ENCODE data around the gene RNF225.

The RNF225 gene

DNA sequence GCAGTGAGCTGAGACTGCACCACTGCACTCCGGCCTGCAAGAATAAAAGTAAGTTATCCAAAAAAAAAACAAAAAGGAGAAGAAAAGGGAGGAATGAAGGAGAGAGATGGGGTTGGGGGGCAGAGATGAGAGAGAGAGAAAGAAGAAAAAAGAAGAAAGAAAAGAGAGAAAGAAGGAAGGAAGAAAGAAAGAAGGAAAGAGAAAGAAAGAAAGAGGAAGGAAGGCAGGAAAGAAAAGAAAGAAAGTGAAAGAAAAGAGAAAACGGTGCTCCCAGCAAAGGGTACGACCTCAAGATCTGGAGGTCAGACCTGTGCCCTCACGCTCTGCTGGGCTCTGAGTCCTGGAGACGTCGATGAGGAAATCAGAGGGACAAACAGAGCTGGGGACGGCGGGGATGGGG, 45.9 kb upstream of the RNF225 start:
- WGBS, 2 donors (ENCODE audit: extremely low coverage in 2 of 2, insufficient read length in 2 of 2, insufficient replicate concordance in 1 of 2): no CpG with 5 or more reads among the region's 8 CpGs
- H4K8ac ChIP-seq (ENCODE audit: low read depth, low read length): no peak overlapping the region
- no peak overlapping the region for H2AFZ ChIP-seq (ENCODE audit: low read length)

GRCh38 chr19:58350001-58350861, 45.2 kb upstream of the RNF225 start:
- H3K36me3 ChIP-seq (replicated peaks in 1 of 2; ENCODE audit: control insufficient read depth in 2 of 2, insufficient read depth in 2 of 2, low read length in 2 of 2): peaks cover 2 to 15% of the 10 kb centered on the region in 2 donors
- no peak overlapping the region for H3K23ac ChIP-seq (ENCODE audit: low read depth, low read length, poor library complexity)
- H3K9ac ChIP-seq (ENCODE audit: low read depth, low read length, poor library complexity): no peak overlapping the region
- peaks cover 4 to 12% (median 10%) of the 10 kb centered on the region in 3 experiments for H3K27me3 ChIP-seq (ENCODE audit: control insufficient read depth in 3 of 3, insufficient read depth in 3 of 3, low read depth in 1 of 3, low read length in 3 of 3)
- H4K91ac ChIP-seq (ENCODE audit: low read depth, low read length, poor library complexity): no peak overlapping the region
- peaks cover 3% of the 10 kb centered on the region for H3K79me1 ChIP-seq (ENCODE audit: low read depth, low read length)
- H2BK15ac ChIP-seq (ENCODE audit: low read length): no peak overlapping the region
- H2AFZ ChIP-seq (ENCODE audit: low read length): no peak overlapping the region
- H3K4me2 ChIP-seq (ENCODE audit: insufficient read depth, low read length, poor library complexity, severe bottlenecking): no peak overlapping the region
- no peak overlapping the region for H2BK12ac ChIP-seq (ENCODE audit: low read length)
- WGBS, 2 donors (ENCODE audit: extremely low coverage in 2 of 2, insufficient read length in 2 of 2, insufficient replicate concordance in 1 of 2): no CpG with 5 or more reads among the region's 84 CpGs
- no peak overlapping the region for H3K4ac ChIP-seq (ENCODE audit: low read length)
- no peaks in the 10 kb centered on the region for H3K9me3 ChIP-seq (replicated peaks in 1 of 2; ENCODE audit: control insufficient read depth in 2 of 2, insufficient read depth in 1 of 2, low read depth in 1 of 2, low read length in 2 of 2)
- no peak overlapping the region for H3K27ac ChIP-seq (replicated peaks; ENCODE audit: low read length)
- no peak overlapping the region for H4K8ac ChIP-seq (ENCODE audit: low read depth, low read length)
- H3K4me1 ChIP-seq (ENCODE audit: control insufficient read depth in 2 of 2, insufficient read depth in 1 of 2, low read depth in 1 of 2, low read length in 2 of 2): peaks cover 0 to 3% of the 10 kb centered on the region in 2 donors
- no peak overlapping the region for H3K18ac ChIP-seq (ENCODE audit: low read length)
- DNase-seq (ENCODE audit: low spot score): no peak
- H2AK5ac ChIP-seq (ENCODE audit: low read depth, low read length): no peak overlapping the region
- H3K14ac ChIP-seq (ENCODE audit: low read length): no peak overlapping the region
- no peak overlapping the region for H3K4me3 ChIP-seq (ENCODE audit: low read length in 2 of 2)
- H2BK5ac ChIP-seq (ENCODE audit: low read length): no peak overlapping the region
- H2BK120ac ChIP-seq (ENCODE audit: low read depth, low read length): no peak overlapping the region

More for the DNA sequence above, 45.9 kb upstream of the RNF225 start:
- H3K4me1 ChIP-seq (ENCODE audit: control insufficient read depth in 2 of 2, insufficient read depth in 1 of 2, low read depth in 1 of 2, low read length in 2 of 2): peaks cover 0 to 3% of the 10 kb centered on the region in 2 donors
- no peak overlapping the region for H3K23ac ChIP-seq (ENCODE audit: low read depth, low read length, poor library complexity)
- H4K91ac ChIP-seq (ENCODE audit: low read depth, low read length, poor library complexity): no peak overlapping the region
- H2BK5ac ChIP-seq (ENCODE audit: low read length): no peak overlapping the region
- H2BK15ac ChIP-seq (ENCODE audit: low read length): no peak overlapping the region
- no peak overlapping the region for H2BK12ac ChIP-seq (ENCODE audit: low read length)
- no peak overlapping the region for H3K4me2 ChIP-seq (ENCODE audit: insufficient read depth, low read length, poor library complexity, severe bottlenecking)
- H2BK120ac ChIP-seq (ENCODE audit: low read depth, low read length): no peak overlapping the region
- H3K4me3 ChIP-seq (ENCODE audit: low read length in 2 of 2): no peak overlapping the region
- H3K27me3 ChIP-seq (ENCODE audit: control insufficient read depth in 3 of 3, insufficient read depth in 3 of 3, low read depth in 1 of 3, low read length in 3 of 3): peaks cover 4 to 12% (median 10%) of the 10 kb centered on the region in 3 experiments
- H3K79me1 ChIP-seq (ENCODE audit: low read depth, low read length): peaks cover 3% of the 10 kb centered on the region
- H3K4ac ChIP-seq (ENCODE audit: low read length): no peak overlapping the region
- H3K27ac ChIP-seq (replicated peaks; ENCODE audit: low read length): no peak overlapping the region
- H3K36me3 ChIP-seq (replicated peaks in 1 of 2; ENCODE audit: control insufficient read depth in 2 of 2, insufficient read depth in 2 of 2, low read length in 2 of 2): peaks cover 2 to 10% of the 10 kb centered on the region in 2 donors
- no peak overlapping the region for H3K14ac ChIP-seq (ENCODE audit: low read length)
- no peak overlapping the region for H2AK5ac ChIP-seq (ENCODE audit: low read depth, low read length)
- H3K9ac ChIP-seq (ENCODE audit: low read depth, low read length, poor library complexity): no peak overlapping the region
- no peak overlapping the region for H3K18ac ChIP-seq (ENCODE audit: low read length)
- H3K9me3 ChIP-seq (replicated peaks in 1 of 2; ENCODE audit: control insufficient read depth in 2 of 2, insufficient read depth in 1 of 2, low read depth in 1 of 2, low read length in 2 of 2): no peaks in the 10 kb centered on the region
- no peak for DNase-seq (ENCODE audit: low spot score)

- Histone ChIP-seq H3K23ac (ENCODE audit: low read depth, low read length, poor library complexity) (no peak overlapping the region), H3K9ac (ENCODE audit: low read depth, low read length, poor library complexity) (no peak overlapping the region), H2AK5ac (ENCODE audit: low read depth, low read length) (peak overlapping the region; percentile 56), H3K14ac (ENCODE audit: low read length) (no peak overlapping the region), H3K9me3 (replicated peaks in 1 of 2; ENCODE audit: control insufficient read depth in 2 of 2, insufficient read depth in 1 of 2, low read depth in 1 of 2, low read length in 2 of 2) (no peaks in the 10 kb centered on the region), H2BK15ac (ENCODE audit: low read length) (no peak overlapping the region), H3K79me1 (ENCODE audit: low read depth, low read length) (peaks cover 3% of the 10 kb centered on the region), H3K4ac (ENCODE audit: low read length) (no peak overlapping the region), H3K4me1 (ENCODE audit: control insufficient read depth in 2 of 2, insufficient read depth in 1 of 2, low read depth in 1 of 2, low read length in 2 of 2) (peaks cover 0 to 3% of the 10 kb centered on the region in 2 donors), H3K18ac (ENCODE audit: low read length) (no peak overlapping the region), H2AFZ (ENCODE audit: low read length) (no peak overlapping the region), H3K27ac (replicated peaks; ENCODE audit: low read length) (no peak overlapping the region), H3K36me3 (replicated peaks in 1 of 2; ENCODE audit: control insufficient read depth in 2 of 2, insufficient read depth in 2 of 2, low read length in 2 of 2) (peaks cover 4 to 22% of the 10 kb centered on the region in 2 donors), H4K8ac (ENCODE audit: low read depth, low read length) (no peak overlapping the region), H2BK120ac (ENCODE audit: low read depth, low read length) (no peak overlapping the region), H2BK5ac (ENCODE audit: low read length) (no peak overlapping the region), H3K4me3 (ENCODE audit: low read length in 2 of 2) (no peak overlapping the region), H3K27me3 (ENCODE audit: control insufficient read depth in 3 of 3, insufficient read depth in 3 of 3, low read depth in 1 of 3, low read length in 3 of 3) (peaks cover 4 to 10% (median 9%) of the 10 kb centered on the region in 3 experiments), H3K4me2 (ENCODE audit: insufficient read depth, low read length, poor library complexity, severe bottlenecking) (no peak overlapping the region), H2BK12ac (ENCODE audit: low read length) (no peak overlapping the region), H4K91ac (ENCODE audit: low read depth, low read length, poor library complexity) (no peak overlapping the region)
- no CpG with 5 or more reads among the region's 34 CpGs for WGBS, 2 donors (ENCODE audit: extremely low coverage in 2 of 2, insufficient read length in 2 of 2, insufficient replicate concordance in 1 of 2)
- no peak for DNase-seq (ENCODE audit: low spot score)
Observed at GRCh38 chr19:58350871-58351557, 44.4 kb upstream of the RNF225 start.

GRCh38 chr19:58351558-58351878, 43.9 kb upstream of the RNF225 start:
- Histone ChIP-seq H3K18ac (ENCODE audit: low read length) (no peak overlapping the region), H4K8ac (ENCODE audit: low read depth, low read length) (no peak overlapping the region), H2BK5ac (ENCODE audit: low read length) (no peak overlapping the region), H3K36me3 (replicated peaks in 1 of 2; ENCODE audit: control insufficient read depth in 2 of 2, insufficient read depth in 2 of 2, low read length in 2 of 2) (peaks cover 5 to 24% of the 10 kb centered on the region in 2 donors), H2AK5ac (ENCODE audit: low read depth, low read length) (peak overlapping the region; percentile 56), H3K79me1 (ENCODE audit: low read depth, low read length) (peaks cover 3% of the 10 kb centered on the region), H2BK12ac (ENCODE audit: low read length) (peak overlapping the region; percentile 30), H3K9me3 (replicated peaks in 1 of 2; ENCODE audit: control insufficient read depth in 2 of 2, insufficient read depth in 1 of 2, low read depth in 1 of 2, low read length in 2 of 2) (no peaks in the 10 kb centered on the region), H3K4ac (ENCODE audit: low read length) (no peak overlapping the region), H3K14ac (ENCODE audit: low read length) (no peak overlapping the region), H3K27ac (replicated peaks; ENCODE audit: low read length) (no peak overlapping the region), H3K9ac (ENCODE audit: low read depth, low read length, poor library complexity) (no peak overlapping the region), H2AFZ (ENCODE audit: low read length) (no peak overlapping the region), H2BK120ac (ENCODE audit: low read depth, low read length) (no peak overlapping the region), H3K27me3 (ENCODE audit: control insufficient read depth in 3 of 3, insufficient read depth in 3 of 3, low read depth in 1 of 3, low read length in 3 of 3) (peaks cover 4 to 8% (median 8%) of the 10 kb centered on the region in 3 experiments), H3K23ac (ENCODE audit: low read depth, low read length, poor library complexity) (no peak overlapping the region), H3K4me3 (ENCODE audit: low read length in 2 of 2) (no peak overlapping the region), H3K4me1 (ENCODE audit: control insufficient read depth in 2 of 2, insufficient read depth in 1 of 2, low read depth in 1 of 2, low read length in 2 of 2) (peaks cover 0 to 3% of the 10 kb centered on the region in 2 donors), H3K4me2 (ENCODE audit: insufficient read depth, low read length, poor library complexity, severe bottlenecking) (no peak overlapping the region), H4K91ac (ENCODE audit: low read depth, low read length, poor library complexity) (no peak overlapping the region), H2BK15ac (ENCODE audit: low read length) (no peak overlapping the region)
- DNase-seq (ENCODE audit: low spot score): no peak
- no CpG with 5 or more reads among the region's 9 CpGs for WGBS, 2 donors (ENCODE audit: extremely low coverage in 2 of 2, insufficient read length in 2 of 2, insufficient replicate concordance in 1 of 2)
